GM10847 (cell line): ENCODE results near the gene MYADML2.

Experiments used
- POLR2A ChIP-seq: IDR thresholded peaks from 2 replicates; pipeline ENCODE4 v1.6.1; 2011; ENCODE audit not compliant: insufficient read length; ENCODE audit errors: extremely low read depth

The MYADML2 gene

GRCh38 chr17:81890447-81891302, 56.4 kb downstream of the MYADML2 start:
- no peak for TF ChIP-seq POLR2A
